ENCODE data around the gene FRYL.
"Not testable (repeated sequence)": the region's sequence is repeated elsewhere in the genome, so short reads cannot be mapped to it uniquely, and the experiment has no call there.

The FRYL gene

GRCh38 chr4:48640225-48640624 is 139.9 kb downstream of the FRYL start:
- H3K4me3 ChIP-seq (ENCODE audit: low read length): no peak overlapping the region
- no peak for DNase-seq (ENCODE audit: low read depth, low spot score)

- no peak overlapping the region for H3K4me3 ChIP-seq (ENCODE audit: low read length)
- no peak for DNase-seq (ENCODE audit: low read depth, low spot score)
These were observed 140.3 kb downstream of the FRYL start for GRCh38 chr4:48639807-48640206.

GRCh38 chr4:48638586-48638985 is 141.5 kb downstream of the FRYL start:
- H3K4me3 ChIP-seq (ENCODE audit: low read length); DNase-seq (ENCODE audit: low read depth, low spot score): not testable (repeated sequence)

GRCh38 chr4:48636911-48637310 is 143.2 kb downstream of the FRYL start:
- no peak for DNase-seq (ENCODE audit: low read depth, low spot score)
- no peak overlapping the region for H3K4me3 ChIP-seq (ENCODE audit: low read length)

- no peak overlapping the region for H3K4me3 ChIP-seq (ENCODE audit: low read length)
- no peak for DNase-seq (ENCODE audit: low read depth, low spot score)
These were observed 144.1 kb downstream of the FRYL start for GRCh38 chr4:48635980-48636379.

GRCh38 chr4:48635310-48635709 is 144.8 kb downstream of the FRYL start:
- no peak for DNase-seq (ENCODE audit: low read depth, low spot score)
- H3K4me3 ChIP-seq (ENCODE audit: low read length): no peak overlapping the region

- H3K4me3 ChIP-seq (ENCODE audit: low read length): no peak overlapping the region
- no peak for DNase-seq (ENCODE audit: low read depth, low spot score)
These were observed 145.3 kb downstream of the FRYL start for GRCh38 chr4:48634688-48635308.

- DNase-seq (ENCODE audit: low read depth, low spot score): no peak
- H3K4me3 ChIP-seq (ENCODE audit: low read length): no peak overlapping the region
These were observed 146.4 kb downstream of the FRYL start for GRCh38 chr4:48633657-48634056.

- DNase-seq (ENCODE audit: low read depth, low spot score): no peak
- no peak overlapping the region for H3K4me3 ChIP-seq (ENCODE audit: low read length)
These were observed 150.6 kb downstream of the FRYL start for GRCh38 chr4:48629458-48629857.

GRCh38 chr4:48623182-48623780 is 156.8 kb downstream of the FRYL start:
- no peak for DNase-seq (ENCODE audit: low read depth, low spot score)
- no peak overlapping the region for H3K4me3 ChIP-seq (ENCODE audit: low read length)

- no peak overlapping the region for H3K4me3 ChIP-seq (ENCODE audit: low read length)
These were observed 159.2 kb downstream of the FRYL start for GRCh38 chr4:48620831-48621230.

GRCh38 chr4:48620093-48620492 is 160.0 kb downstream of the FRYL start:
- no peak for DNase-seq (ENCODE audit: low read depth, low spot score)
- no peak overlapping the region for H3K4me3 ChIP-seq (ENCODE audit: low read length)

More at GRCh38 chr4:48620831-48621230, 159.2 kb downstream of the FRYL start:
- DNase-seq (ENCODE audit: low read depth, low spot score): no peak

- no peak for DNase-seq (ENCODE audit: low read depth, low spot score)
- H3K4me3 ChIP-seq (ENCODE audit: low read length): no peak overlapping the region
These were observed 175.6 kb downstream of the FRYL start for GRCh38 chr4:48604527-48604926.

- no peak for DNase-seq (ENCODE audit: low read depth, low spot score)
- H3K4me3 ChIP-seq (ENCODE audit: low read length): no peak overlapping the region
These were observed 176.0 kb downstream of the FRYL start for GRCh38 chr4:48604041-48604440.

- no peak for DNase-seq (ENCODE audit: low read depth, low spot score)
- H3K4me3 ChIP-seq (ENCODE audit: low read length): no peak overlapping the region
These were observed 176.6 kb downstream of the FRYL start for GRCh38 chr4:48603366-48604003.

GRCh38 chr4:48602763-48603162 is 177.3 kb downstream of the FRYL start:
- H3K4me3 ChIP-seq (ENCODE audit: low read length): no peak overlapping the region
- DNase-seq (ENCODE audit: low read depth, low spot score): no peak

GRCh38 chr4:48602222-48602621 is 177.9 kb downstream of the FRYL start:
- no peak overlapping the region for H3K4me3 ChIP-seq (ENCODE audit: low read length)
- no peak for DNase-seq (ENCODE audit: low read depth, low spot score)

- DNase-seq (ENCODE audit: low read depth, low spot score): no peak
- no peak overlapping the region for H3K4me3 ChIP-seq (ENCODE audit: low read length)
These were observed 183.7 kb downstream of the FRYL start for GRCh38 chr4:48596336-48596735.

GRCh38 chr4:48594180-48594579 is 185.9 kb downstream of the FRYL start:
- H3K4me3 ChIP-seq (ENCODE audit: low read length): no peak overlapping the region
- DNase-seq (ENCODE audit: low read depth, low spot score): no peak

GRCh38 chr4:48591372-48591771 is 188.7 kb downstream of the FRYL start:
- DNase-seq (ENCODE audit: low read depth, low spot score): no peak
- H3K4me3 ChIP-seq (ENCODE audit: low read length): no peak overlapping the region

- H3K4me3 ChIP-seq (ENCODE audit: low read length): no peak overlapping the region
- no peak for DNase-seq (ENCODE audit: low read depth, low spot score)
These were observed 189.2 kb downstream of the FRYL start for GRCh38 chr4:48590884-48591283.
